ENCODE measurements around the gene NEFH. TPM values are rescaled to one million over a fixed set of nuclear protein-coding genes. Genes with fewer than 3 reads are reported as not detected.

NEFH gene
- total RNA-seq, 1 donor from 2014 or later, result 0.32 TPM

DNA sequence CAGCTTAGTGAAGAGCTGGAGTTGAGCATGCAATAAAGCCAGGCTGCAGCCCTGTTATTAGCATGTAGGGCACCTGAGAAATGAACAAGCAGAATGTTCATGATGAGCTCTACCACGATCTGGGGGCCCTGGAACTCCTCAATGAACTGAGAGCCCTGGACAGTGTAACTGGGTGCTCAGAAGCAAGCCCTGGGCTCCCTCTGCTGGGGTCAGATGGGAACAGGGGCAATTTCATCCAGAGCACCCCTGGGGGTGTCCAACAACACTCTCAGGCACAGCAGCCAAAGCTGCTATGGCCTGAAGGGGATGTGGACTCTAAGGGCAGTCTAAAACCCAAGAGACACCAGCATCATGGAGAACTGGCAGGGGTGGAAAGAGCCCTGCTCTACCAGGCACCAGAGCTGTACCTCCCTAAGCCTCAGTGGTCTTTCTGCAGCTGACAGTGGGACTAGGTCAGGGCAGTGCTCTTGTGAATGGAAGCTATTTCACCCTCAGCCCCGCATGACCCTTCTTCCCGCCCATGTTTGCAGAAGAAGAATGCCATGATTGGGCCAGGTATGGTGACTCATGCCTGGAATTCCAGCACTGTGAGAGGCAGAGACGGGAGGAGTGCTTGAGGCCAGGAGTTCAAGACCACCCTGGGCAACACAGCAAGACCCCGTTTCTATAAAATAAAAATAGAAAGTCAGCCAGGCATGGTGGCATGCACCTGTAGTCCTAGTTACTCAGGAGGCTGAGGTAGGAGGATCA lies 44.6 kb downstream of the NEFH start:
- intact Hi-C loops (cut with DNase I), result no loop called here
- no peaks in the 10 kb centered on the region for H3K27me3 ChIP-seq
- H3K4me1 ChIP-seq, result no peaks in the 10 kb centered on the region
- no peaks in the 10 kb centered on the region for H3K9me3 ChIP-seq
- H3K27ac ChIP-seq, result no peak overlapping the region
- H3K4me3 ChIP-seq, result no peak overlapping the region
- DNase-seq (ENCODE audit: low spot score in 2 of 2), result no peak
- peaks cover 71 to 94% of the 10 kb centered on the region in 2 donors for H3K36me3 ChIP-seq
- TF ChIP-seq, protein P1, sequence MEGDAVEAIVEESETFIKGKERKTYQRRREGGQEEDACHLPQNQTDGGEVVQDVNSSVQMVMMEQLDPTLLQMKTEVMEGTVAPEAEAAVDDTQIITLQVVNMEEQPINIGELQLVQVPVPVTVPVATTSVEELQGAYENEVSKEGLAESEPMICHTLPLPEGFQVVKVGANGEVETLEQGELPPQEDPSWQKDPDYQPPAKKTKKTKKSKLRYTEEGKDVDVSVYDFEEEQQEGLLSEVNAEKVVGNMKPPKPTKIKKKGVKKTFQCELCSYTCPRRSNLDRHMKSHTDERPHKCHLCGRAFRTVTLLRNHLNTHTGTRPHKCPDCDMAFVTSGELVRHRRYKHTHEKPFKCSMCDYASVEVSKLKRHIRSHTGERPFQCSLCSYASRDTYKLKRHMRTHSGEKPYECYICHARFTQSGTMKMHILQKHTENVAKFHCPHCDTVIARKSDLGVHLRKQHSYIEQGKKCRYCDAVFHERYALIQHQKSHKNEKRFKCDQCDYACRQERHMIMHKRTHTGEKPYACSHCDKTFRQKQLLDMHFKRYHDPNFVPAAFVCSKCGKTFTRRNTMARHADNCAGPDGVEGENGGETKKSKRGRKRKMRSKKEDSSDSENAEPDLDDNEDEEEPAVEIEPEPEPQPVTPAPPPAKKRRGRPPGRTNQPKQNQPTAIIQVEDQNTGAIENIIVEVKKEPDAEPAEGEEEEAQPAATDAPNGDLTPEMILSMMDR (IDR thresholded peaks at IDR 0.05), result peak in 1 of 3 experiments; percentile 24

DNA sequence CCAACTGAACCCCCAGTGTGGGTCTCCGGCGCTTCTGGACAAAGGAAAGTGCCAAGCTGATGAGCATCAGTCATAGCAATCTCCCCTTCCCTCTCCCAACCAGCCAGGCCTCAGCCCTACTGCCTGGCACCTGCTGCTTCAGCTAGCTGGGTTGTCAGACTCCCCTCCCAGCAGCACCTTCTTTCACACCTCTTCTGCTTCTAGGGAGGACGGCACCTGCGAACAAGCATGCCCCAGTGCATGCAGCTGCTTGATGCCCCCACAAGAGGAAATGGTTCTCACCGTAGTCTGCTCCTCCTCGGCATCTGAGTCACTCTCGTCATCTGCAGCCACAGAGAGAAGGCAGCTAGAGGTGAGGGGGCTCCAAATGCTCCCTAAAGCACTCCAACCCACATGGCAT lies 48.1 kb downstream of the NEFH start:
- TF ChIP-seq, protein P1 (IDR thresholded peaks at IDR 0.05), result no peak
- Histone ChIP-seq H3K4me3 (no peak overlapping the region), H3K36me3 (peaks cover 66 to 99% of the 10 kb centered on the region in 2 donors), H3K27me3 (no peaks in the 10 kb centered on the region), H3K4me1 (no peaks in the 10 kb centered on the region), H3K9me3 (no peaks in the 10 kb centered on the region), H3K27ac (no peak overlapping the region)
- no peak for DNase-seq (ENCODE audit: low spot score in 2 of 2)
- intact Hi-C loops (cut with DNase I), result no loop called here

DNA sequence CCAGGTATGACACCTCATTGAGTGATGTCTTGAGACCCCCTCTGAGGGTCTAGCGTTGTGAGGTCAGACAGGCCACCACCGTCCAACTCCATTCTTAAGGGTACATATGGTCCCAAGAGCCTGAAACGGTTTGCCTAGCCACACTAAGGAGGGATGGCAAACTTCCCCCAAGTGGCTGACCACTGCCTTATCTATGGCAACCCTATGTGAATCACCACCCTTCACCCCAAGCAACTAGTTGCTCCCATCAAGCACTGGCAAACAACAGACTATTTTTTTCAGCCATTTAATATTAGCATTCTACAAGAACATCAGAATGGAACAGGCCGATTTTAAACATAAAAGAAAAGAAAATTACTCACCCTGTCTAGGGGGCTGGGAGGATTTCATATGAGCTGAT lies 50.7 kb downstream of the NEFH start:
- TF ChIP-seq, protein P1 (IDR thresholded peaks at IDR 0.05), result no peak
- Histone ChIP-seq H3K4me3 (no peak overlapping the region), H3K9me3 (no peaks in the 10 kb centered on the region), H3K4me1 (no peaks in the 10 kb centered on the region), H3K36me3 (peaks cover 71 to 99% of the 10 kb centered on the region in 2 donors), H3K27me3 (no peaks in the 10 kb centered on the region), H3K27ac (no peak overlapping the region)
- intact Hi-C loops (cut with DNase I), result no loop called here
- no peak for DNase-seq (ENCODE audit: low spot score in 2 of 2)

DNA sequence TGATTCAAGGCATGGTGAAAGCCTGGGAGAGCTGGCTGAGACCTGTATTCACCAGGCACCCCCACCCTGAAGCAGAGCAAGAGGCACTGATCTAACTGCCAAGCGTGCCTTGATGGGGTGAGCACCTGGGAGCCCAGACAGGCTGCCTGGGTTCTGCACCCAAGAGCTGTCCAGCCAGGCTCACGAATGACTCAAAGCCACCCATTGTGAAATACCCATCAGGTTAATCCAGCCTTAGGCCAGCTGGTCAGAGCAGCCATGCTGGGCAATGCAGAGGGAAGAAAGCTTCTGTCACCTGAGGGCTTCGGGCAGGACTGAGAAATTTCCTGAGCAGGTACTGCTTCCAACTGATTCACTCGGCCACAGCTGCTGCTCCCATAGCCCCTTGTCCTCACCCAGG lies 51.4 kb downstream of the NEFH start:
- peaks cover 74 to 99% of the 10 kb centered on the region in 2 donors for H3K36me3 ChIP-seq
- intact Hi-C loops (cut with DNase I), result no loop called here
- no peak for DNase-seq (ENCODE audit: low spot score in 2 of 2)
- H3K4me1 ChIP-seq, result no peaks in the 10 kb centered on the region
- H3K4me3 ChIP-seq, result no peak overlapping the region
- no peaks in the 10 kb centered on the region for H3K9me3 ChIP-seq
- no peaks in the 10 kb centered on the region for H3K27me3 ChIP-seq
- TF ChIP-seq, protein P1 (IDR thresholded peaks at IDR 0.05), result no peak
- no peak overlapping the region for H3K27ac ChIP-seq

DNA sequence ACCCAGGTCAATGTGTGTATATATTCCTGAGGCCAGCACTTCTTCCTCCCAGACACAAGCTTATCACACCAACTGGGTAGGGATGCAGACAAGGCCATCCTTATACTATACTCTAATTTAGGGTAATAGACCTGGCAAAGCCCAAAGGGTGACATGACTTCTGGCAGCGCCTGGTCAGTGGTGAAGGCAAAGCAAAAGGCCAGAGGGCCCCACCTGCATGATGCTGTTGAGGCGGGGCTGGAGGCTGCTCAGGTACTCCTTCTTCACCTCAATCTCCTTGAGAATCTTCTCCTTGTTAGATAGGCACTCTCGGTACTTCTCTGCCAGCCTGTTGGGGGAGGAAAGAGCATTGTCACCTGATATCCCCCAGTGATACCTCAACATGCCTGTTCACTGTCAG lies 56.4 kb downstream of the NEFH start:
- no peaks in the 10 kb centered on the region for H3K4me1 ChIP-seq
- TF ChIP-seq, protein P1 (IDR thresholded peaks at IDR 0.05), result no peak
- no peaks in the 10 kb centered on the region for H3K27me3 ChIP-seq
- no peak overlapping the region for H3K4me3 ChIP-seq
- H3K27ac ChIP-seq, result no peak overlapping the region
- no peaks in the 10 kb centered on the region for H3K9me3 ChIP-seq
- peaks cover 77 to 96% of the 10 kb centered on the region in 2 donors for H3K36me3 ChIP-seq
- no peak for DNase-seq (ENCODE audit: low spot score in 2 of 2)
- intact Hi-C loops (cut with DNase I), result no loop called here

All from ascending aorta (tissue), 2 donors.